Right renal cortex interstitium (tissue), 3 donors: Measurements from ENCODE around the gene SLC26A6. TPM values are rescaled to one million over a fixed set of nuclear protein-coding genes. Genes with fewer than 3 reads are reported as not detected.

ENCODE experiments used
- DNase-seq, 3 donors: peaks; one replicate each; pipeline ENCODE4 v3.0.0-alpha.2; 2013; ENCODE audit warnings: low read depth in 3 of 3, low spot score in 2 of 3
- polyA plus RNA-seq, 3 donors: library from polyadenylated mRNA; unstranded; fragments of 120-200 nt; gene quantifications; one replicate each; pipeline ENCODE4 v1.2.1, GENCODE V29; 2013; ENCODE audit not compliant: insufficient read length in 3 of 3

The SLC26A6 gene
- polyA plus RNA-seq, 3 donors: 16.5 to 26.2 (median 18.4) TPM

DNA sequence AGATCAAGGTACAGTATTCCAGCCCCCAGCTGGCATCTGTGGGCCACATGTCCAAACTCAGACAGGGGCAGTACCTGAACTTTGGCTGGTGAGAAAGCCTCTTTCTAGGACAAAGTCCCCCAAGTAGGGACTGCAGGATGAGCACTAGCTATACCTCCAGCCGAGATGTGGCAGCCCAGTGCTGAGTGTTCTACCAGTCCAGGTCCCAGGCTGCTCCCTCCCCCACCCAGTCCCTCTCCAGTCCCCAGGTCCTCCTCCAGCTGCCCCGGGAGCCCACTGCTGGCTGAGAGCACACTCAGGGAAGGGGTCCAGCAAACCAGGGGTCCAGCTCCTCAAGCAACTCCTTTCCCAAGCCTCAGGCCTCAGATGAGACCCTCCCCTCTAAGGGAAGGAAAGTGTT, 1.5 kb downstream of the SLC26A6 start:
- DNase-seq: no peak

DNA sequence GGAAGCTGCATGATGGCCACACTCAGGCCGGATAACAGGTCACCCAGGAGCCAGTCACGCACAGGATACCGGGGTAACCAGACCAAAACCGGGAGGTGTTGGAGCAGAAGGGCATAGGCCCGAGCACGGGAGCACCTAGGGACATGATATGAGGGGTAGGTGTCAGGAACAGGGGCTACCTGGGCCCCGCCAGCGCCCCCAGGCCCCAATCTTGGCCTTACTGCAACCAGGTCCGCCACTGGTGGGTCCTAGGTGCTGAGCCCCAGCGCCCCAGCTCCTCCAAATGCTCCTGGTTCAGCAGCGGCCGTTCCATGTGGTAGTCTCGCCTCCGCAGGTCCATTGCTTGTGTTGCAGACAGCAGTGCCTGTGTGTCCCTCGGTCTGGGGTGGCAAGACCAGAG, 2.0 kb downstream of the SLC26A6 start:
- DNase-seq: no peak

DNA sequence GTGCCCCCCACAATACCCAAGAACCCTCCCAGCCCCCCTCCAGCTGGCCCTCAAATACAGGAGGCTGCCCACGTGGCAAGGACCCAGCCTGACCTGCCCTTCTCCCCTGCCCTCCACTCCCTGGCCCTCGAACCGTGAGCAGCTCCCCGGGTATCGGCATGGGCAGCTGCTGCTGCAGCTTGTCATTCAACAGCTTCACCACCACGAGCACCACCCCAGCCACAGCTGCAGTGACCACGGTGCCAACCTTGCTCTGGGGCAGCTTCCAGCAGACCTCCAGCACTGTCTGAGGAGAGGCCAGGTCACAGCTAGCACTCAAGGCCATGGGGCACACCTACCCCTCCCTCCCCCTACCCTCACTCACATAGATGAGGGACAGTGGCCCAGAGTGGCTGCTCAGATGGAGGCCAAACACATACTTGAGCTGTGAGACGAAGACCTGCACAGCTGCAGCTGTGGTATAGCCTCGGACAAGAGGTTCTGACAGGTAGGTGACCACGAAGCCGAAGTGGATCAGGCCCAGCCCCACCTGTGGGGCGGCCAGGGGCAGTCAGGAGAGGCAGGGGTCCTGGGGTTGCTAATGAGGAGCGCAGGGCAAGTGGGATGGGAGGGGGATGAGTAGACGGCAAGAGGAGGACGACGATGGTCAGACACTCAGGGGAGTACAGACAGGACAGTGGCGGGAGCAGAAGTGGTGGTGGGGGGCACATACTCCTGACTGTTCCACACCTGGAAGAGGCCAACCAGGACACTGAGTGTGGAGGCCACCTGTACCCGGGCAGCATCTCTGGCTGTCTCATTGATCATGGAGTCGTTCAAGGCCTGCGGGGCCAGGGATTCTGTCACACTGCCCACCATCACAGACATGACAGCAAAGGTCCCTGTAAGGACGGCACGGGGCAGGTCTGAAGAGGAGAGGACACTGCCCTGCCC, 3.5 kb downstream of the SLC26A6 start:
- no peak for DNase-seq

GRCh38 chr3:48630833-48631232, 4.4 kb downstream of the SLC26A6 start:
- no peak for DNase-seq

GRCh38 chr3:48630407-48630806, 4.9 kb downstream of the SLC26A6 start:
- no peak for DNase-seq

GRCh38 chr3:48629894-48630293, 5.4 kb downstream of the SLC26A6 start:
- no peak for DNase-seq

- no peak for DNase-seq
Observed at GRCh38 chr3:48628277-48629017, 6.8 kb downstream of the SLC26A6 start.

DNA sequence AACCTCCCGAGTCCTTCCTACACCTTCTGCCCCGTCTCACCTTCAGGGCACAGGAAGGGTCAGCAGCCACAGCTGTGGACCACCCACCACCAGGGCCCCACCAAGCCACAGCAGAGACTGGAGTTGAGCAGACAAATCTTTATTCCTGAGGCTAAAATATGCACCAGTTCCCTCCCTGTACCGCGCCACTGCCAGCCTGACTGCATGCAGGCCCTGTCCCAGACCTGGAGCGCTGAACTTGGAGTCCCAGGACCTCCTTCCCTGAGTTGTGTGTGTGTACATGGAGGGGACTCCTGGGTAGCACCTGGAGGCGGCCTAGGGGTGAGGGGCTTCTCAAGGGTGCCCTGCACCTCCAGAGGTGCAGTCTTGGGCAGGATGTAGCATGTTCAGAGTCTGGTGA, 9.7 kb downstream of the SLC26A6 start:
- no peak for DNase-seq

DNA sequence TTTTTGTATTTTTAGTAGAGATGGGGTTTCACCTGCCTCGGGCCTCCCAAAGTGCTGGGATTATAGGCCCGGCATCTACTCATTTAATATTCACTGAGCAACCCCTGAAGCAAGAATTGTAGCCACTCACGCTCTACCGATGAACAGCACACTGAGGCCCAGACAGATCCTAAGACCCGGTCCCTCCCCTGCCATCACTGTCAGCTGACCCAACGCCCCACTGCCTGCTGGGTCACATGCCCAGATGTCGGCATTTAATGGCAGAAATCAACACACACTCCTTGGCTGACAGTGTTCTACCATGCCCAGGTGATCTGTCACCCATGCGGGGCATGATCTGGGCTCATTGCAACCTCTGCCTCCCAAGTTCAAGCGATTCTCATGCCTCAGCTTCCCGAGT, 10.5 kb downstream of the SLC26A6 start:
- no peak for DNase-seq

DNA sequence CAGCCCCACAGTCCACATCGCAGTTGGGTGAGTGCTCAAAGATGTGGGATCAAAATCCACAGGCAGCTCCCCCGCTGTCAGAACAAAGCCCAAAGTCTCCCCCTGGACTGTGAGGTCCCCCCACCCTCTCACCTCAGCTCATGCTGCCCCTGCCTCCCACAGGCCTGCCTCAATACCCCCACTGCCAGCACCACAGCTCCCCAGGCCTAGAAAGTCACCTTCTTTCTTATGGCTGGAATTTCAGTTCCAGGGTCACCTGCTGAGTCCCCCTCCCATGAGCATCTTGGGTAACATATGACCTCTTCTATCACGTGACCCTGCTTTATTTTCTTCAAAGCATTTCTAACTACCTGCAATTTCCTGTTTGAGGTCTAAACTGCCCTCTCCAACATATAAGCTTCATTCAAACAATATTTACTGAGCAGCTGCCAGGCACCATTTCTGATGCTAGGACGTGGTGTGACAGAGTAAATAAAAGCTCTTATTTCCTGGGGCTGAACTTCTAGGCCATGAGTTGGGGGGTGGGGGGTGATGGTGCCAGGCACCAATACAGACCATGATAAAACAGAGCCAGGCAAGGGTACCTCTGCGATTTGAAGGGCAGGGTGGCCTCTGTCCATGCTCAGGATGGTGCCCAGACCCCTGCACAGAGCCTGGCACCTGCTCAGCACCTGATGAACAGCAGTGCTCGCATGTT, 11.3 kb downstream of the SLC26A6 start:
- DNase-seq: no peak

DNA sequence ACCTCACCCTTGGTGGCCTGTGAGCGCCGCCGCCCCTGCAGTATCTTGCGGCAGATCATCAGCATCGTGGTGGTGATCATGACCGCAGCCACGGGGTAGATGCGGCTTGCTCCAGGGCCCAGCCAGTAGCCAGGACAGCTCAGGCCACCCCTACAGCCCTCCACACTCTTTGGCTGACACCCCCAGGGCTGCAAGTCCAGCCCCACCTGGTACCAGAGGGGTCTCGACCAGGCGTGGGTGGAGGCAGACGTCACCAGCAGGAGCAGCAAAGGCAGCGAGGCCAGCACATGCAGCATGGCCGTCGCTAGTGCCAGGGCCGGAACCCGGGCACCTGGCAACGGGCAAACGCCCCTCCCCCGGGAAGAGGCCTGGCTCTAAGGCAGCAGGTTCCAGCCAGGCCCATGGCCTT, 13.8 kb downstream of the SLC26A6 start, which contains the start of gene TMEM89:
TMEM89 (minus strand) TSS at position 309 of the 409 bp plus-strand sequence; CDS start at position 296, 13 bp downstream.
- DNase-seq: no peak

GRCh38 chr3:48619541-48620524, 15.4 kb downstream of the SLC26A6 start:
- DNase-seq: no peak

DNA sequence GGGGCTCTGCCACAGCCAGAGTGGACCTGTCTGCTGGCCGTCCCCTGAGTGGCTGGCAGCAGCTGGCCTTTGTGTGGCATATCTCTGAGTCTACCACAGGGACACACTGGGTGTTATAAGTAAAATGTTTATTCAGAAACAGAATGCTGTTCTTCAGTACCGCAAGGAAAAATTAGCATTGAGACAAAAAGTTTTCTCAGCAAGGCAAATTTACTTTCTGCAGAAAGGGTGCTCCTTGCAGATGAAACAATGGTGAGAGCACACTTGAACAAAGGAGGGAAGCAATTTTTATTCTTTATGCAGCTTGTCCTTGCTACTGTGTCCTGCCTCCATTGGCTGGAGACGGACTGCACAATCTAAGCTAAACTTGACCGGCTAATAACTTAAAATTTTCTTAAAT, 17.7 kb downstream of the SLC26A6 start:
- no peak for DNase-seq

GRCh38 chr3:48614044-48614443, 21.2 kb downstream of the SLC26A6 start:
- DNase-seq: no peak

DNA sequence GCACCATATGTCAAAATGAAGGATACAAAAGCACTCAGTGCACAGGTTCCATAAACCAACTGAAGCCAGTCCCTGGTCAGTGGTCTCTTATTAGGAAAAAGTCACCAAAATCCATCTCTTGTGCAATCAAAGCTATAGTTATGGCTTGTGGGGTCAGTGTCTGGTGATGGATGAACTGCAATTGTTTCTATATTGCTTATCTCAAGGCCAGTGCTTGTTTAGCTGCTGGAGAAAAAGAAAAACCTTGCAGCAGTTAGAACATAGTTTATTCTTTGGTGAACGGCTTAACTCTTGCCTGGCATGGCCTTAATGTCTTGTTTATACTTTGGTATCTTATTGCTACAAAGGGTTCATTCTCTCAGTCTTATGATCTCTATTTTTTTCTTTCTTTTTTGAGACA, 23.0 kb downstream of the SLC26A6 start:
- DNase-seq: no peak

DNA sequence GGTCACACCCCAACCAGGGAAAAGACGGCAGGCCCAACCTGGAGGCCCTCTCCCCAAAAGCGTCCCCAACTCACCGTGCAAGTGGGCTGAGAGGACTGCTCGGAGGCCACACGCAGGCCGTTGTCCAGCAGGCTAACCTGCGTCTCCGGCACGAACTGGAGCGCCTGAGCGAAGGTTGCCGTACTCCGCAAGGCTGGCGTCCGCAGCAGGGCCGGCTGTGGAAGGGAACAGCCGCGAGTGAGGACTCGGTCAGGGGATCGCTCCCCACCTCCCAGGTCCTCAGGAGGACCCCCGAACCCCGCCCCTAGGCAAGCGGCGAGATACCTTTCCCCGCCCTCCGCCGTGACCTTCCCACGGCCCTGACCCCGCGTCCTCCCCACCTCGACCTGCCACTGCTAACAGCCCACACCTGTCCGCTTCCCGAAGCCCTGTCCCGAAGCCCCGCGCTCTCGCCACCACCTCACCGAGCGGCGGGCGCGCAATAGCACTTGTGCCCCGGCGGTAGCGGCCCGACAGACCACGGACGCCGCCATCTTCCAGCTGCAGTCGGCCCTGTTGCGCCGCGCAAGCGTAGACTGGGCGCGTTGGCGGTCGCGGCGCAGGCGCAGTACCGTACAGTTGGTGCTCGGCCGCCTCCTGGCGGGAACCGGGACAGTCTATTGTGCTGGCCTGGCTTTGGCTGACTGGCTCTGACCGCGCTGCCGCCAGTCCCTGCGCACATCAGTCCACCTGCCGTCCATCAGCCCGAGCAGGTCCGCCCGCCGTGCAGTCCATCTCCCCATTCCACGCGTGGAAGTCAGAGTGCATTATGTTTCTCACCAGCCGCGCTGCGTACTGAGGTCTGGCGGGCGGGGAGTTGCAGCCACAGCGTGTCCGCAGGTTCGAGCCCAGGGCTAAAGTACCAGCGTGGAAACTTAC, 25.9 kb downstream of the SLC26A6 start, which contains the start of gene UQCRC1:
UQCRC1 (minus strand) TSS at position 559 of the 918 bp plus-strand sequence; CDS start at position 533, 26 bp downstream.
- peak; percentile 84 to 88 (median 85) for DNase-seq

DNA sequence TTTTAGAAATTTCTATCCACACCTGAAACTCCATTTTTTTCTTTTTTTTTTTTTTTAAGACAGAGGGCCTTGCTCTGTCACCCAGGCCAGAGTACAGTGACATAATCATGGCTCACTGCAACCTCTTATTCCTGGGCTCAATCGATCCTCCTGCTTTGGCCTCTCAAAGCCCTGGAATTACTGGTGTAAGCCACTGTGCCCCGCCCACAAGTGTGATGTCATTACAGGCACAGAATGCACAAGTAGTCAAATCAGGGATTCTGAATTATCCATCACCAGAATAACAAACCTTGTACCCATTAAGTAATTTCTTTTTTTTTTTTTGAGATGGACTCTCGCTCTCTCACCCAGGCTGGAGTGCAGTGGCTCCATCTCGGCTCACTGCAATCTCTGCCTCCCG, 27.7 kb downstream of the SLC26A6 start:
- no peak for DNase-seq

- no peak for DNase-seq
Observed at GRCh38 chr3:48601622-48601994, 33.7 kb downstream of the SLC26A6 start.
